GM18498 (cell line): ENCODE measurements around the gene IRF9.
"Not testable (repeated sequence)": the region's sequence is repeated elsewhere in the genome, so short reads cannot be mapped to it uniquely, and the experiment has no call there.

ENCODE experiments used
- ATAC-seq: cut with Tn5 transposase; IDR thresholded peaks from one replicate; pipeline ENCODE4 v1.9.1; 2021; ENCODE audit warnings: mild to moderate bottlenecking, moderate library complexity; ENCODE audit not compliant: unreplicated experiment

IRF9 gene

GRCh38 chr14:24189059-24189375, 28.0 kb downstream of the IRF9 start:
- no peak for ATAC-seq

GRCh38 chr14:24189460-24189859, 28.4 kb downstream of the IRF9 start:
- ATAC-seq, result no peak

GRCh38 chr14:24190416-24190815, 29.4 kb downstream of the IRF9 start:
- no peak for ATAC-seq

GRCh38 chr14:24192933-24193332, 31.9 kb downstream of the IRF9 start:
- no peak for ATAC-seq

- ATAC-seq, result no peak
These were observed 33.3 kb downstream of the IRF9 start for GRCh38 chr14:24194186-24194872.

GRCh38 chr14:24194873-24195185, 33.8 kb downstream of the IRF9 start:
- ATAC-seq, result no peak

- peak; percentile 92 for ATAC-seq
These were observed 34.4 kb downstream of the IRF9 start, which contains the start of gene TM9SF1 for GRCh38 chr14:24195186-24196070. Gene TM9SF1 (minus strand): TSS chr14:24195441. CDS start chr14:24195019, 422 bp downstream.

- ATAC-seq, result peak; percentile 19
These were observed 35.3 kb downstream of the IRF9 start for GRCh38 chr14:24196071-24197055.

- ATAC-seq, result no peak
These were observed 36.0 kb downstream of the IRF9 start for GRCh38 chr14:24197056-24197450.

GRCh38 chr14:24198814-24199524, 37.9 kb downstream of the IRF9 start:
- ATAC-seq, result no peak

- ATAC-seq, result not testable (repeated sequence)
These were observed 41.5 kb downstream of the IRF9 start for GRCh38 chr14:24202538-24202937.

GRCh38 chr14:24203249-24203886, 42.3 kb downstream of the IRF9 start:
- not testable (repeated sequence) for ATAC-seq

GRCh38 chr14:24204163-24205146, 43.4 kb downstream of the IRF9 start:
- ATAC-seq, result no peak

- ATAC-seq, result no peak
These were observed 45.4 kb downstream of the IRF9 start for GRCh38 chr14:24206260-24207103.

- no peak for ATAC-seq
These were observed 46.1 kb downstream of the IRF9 start for GRCh38 chr14:24207104-24207551.

GRCh38 chr14:24207625-24208024, 46.6 kb downstream of the IRF9 start:
- no peak for ATAC-seq

- ATAC-seq, result no peak
These were observed 50.2 kb downstream of the IRF9 start for GRCh38 chr14:24211311-24211710.
